ENCODE data around the gene MRPL33. TPM values are rescaled to one million over a fixed set of nuclear protein-coding genes. Genes with fewer than 3 reads are reported as not detected.
A peak's percentile ranks its signal among the peaks of the same experiment; 100 is the strongest.

The MRPL33 gene
- total and polyA plus RNA-seq, 2 of the 13 experiments (the other 11 are each of a cell fraction or from before 2014, with no cell fraction given), result 69.7 to 218 TPM

DNA sequence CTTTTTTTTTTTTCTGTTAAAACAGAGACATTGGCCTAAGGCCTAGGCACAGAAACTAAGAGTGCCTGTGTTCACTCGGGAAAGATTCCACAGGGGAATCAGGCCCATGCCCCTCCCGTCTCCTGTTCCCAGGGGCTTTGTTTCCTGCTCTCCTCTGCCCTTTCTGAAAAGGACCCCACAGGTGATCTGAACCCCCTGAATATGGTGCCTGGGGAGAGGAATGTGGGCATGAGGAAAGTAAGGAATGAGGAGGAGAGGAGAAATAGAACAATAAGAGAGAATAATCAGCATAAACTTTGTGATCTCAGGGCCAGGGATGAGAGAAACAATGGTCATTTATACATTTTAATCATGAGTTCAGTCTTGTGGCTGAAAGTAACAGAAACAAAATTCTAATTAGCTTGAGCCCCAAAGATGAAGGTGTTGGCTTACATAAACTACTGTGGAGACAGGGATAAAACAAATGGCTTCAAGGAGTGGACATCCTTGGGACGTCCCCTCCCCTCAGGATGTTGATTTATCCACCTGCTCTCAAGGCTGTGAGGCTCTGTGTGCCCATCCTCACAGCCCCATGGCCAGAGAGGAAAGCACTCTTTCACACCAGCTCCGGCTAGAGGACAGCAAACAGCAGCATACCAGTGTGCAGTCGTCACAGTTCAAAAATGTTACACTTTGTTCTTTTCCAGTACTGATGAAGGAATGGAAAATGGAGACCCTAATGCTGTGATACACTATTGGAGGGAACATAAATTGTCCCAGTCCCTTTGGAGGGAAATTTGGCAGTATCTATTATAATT, 46.4 kb upstream of the MRPL33 start (continued):
- TF ChIP-seq ZNF260 (CRISPR knock-in tag; IDR thresholded peaks at IDR 0.05; ENCODE audit: borderline replicate concordance, low read depth) (no peak), AGO2 (optimal IDR thresholded peaks at IDR 0.05; ENCODE audit: low read depth, low read length) (no peak), ZNF777 (CRISPR knock-in tag; IDR thresholded peaks at IDR 0.05) (no peak), ZNF138 (CRISPR knock-in tag; IDR thresholded peaks at IDR 0.05; ENCODE audit: low read depth) (no peak), PTBP1 (IDR thresholded peaks at IDR 0.05; ENCODE audit: low read depth, low read length, poor library complexity, severe bottlenecking) (no peak), TARDBP (CRISPR knock-in tag; IDR thresholded peaks at IDR 0.05) (no peak), SOX5 (CRISPR knock-in tag; IDR thresholded peaks at IDR 0.05; ENCODE audit: borderline replicate concordance) (peak; percentile 85), RARA (CRISPR knock-in tag; IDR thresholded peaks at IDR 0.05) (peak; percentile 70), HOXA9 (CRISPR knock-in tag; IDR thresholded peaks at IDR 0.05; ENCODE audit: borderline replicate concordance) (no peak), KMT2A (CRISPR knock-in tag; IDR thresholded peaks at IDR 0.05) (no peak), ZNF737 (CRISPR knock-in tag; IDR thresholded peaks at IDR 0.05; ENCODE audit: borderline replicate concordance) (no peak), IRX3 (CRISPR knock-in tag; IDR thresholded peaks at IDR 0.05; ENCODE audit: borderline replicate concordance, low read depth) (no peak), AFF4 (CRISPR knock-in tag; IDR thresholded peaks at IDR 0.05) (no peak), KLF12 (CRISPR knock-in tag; IDR thresholded peaks at IDR 0.05; ENCODE audit: borderline replicate concordance) (no peak), STAT6 (CRISPR knock-in tag; IDR thresholded peaks at IDR 0.05; ENCODE audit: borderline replicate concordance) (no peak), ZNF761 (CRISPR knock-in tag; conservative IDR thresholded peaks at IDR 0.05) (no peak), PHF20 (CRISPR knock-in tag; IDR thresholded peaks at IDR 0.05) (no peak), PITX1 (CRISPR knock-in tag; IDR thresholded peaks at IDR 0.05) (no peak), MED8 (CRISPR knock-in tag; IDR thresholded peaks at IDR 0.05; ENCODE audit: insufficient replicate concordance) (no peak)
- TF ChIP-seq, protein P1, sequence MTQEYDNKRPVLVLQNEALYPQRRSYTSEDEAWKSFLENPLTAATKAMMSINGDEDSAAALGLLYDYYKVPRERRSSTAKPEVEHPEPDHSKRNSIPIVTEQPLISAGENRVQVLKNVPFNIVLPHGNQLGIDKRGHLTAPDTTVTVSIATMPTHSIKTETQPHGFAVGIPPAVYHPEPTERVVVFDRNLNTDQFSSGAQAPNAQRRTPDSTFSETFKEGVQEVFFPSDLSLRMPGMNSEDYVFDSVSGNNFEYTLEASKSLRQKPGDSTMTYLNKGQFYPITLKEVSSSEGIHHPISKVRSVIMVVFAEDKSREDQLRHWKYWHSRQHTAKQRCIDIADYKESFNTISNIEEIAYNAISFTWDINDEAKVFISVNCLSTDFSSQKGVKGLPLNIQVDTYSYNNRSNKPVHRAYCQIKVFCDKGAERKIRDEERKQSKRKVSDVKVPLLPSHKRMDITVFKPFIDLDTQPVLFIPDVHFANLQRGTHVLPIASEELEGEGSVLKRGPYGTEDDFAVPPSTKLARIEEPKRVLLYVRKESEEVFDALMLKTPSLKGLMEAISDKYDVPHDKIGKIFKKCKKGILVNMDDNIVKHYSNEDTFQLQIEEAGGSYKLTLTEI (CRISPR knock-in tag; conservative IDR thresholded peaks at IDR 0.05), result no peak
- TF ChIP-seq, protein P2, sequence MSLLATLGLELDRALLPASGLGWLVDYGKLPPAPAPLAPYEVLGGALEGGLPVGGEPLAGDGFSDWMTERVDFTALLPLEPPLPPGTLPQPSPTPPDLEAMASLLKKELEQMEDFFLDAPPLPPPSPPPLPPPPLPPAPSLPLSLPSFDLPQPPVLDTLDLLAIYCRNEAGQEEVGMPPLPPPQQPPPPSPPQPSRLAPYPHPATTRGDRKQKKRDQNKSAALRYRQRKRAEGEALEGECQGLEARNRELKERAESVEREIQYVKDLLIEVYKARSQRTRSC (CRISPR knock-in tag; IDR thresholded peaks at IDR 0.05; ENCODE audit: low read depth), result no peak
